ENCODE data around the gene PRLR. TPM values are rescaled to one million over a fixed set of nuclear protein-coding genes. Genes with fewer than 3 reads are reported as not detected.

PRLR gene
- total and polyA plus RNA-seq, 2 experiments from 2014 or later, result 0.31 to 2.2 TPM

GRCh38 chr5:35114698-35115097 lies 115.6 kb downstream of the PRLR start:
- TF ChIP-seq REST (IDR thresholded peaks at IDR 0.05; ENCODE audit: unreplicated experiment), result no peak
- no peak for TF ChIP-seq ETS1 (IDR thresholded peaks at IDR 0.05)
- no peak for TF ChIP-seq CTCF (conservative IDR thresholded peaks at IDR 0.05; ENCODE audit: low read depth in 2 of 2)
- no peak for TF ChIP-seq ZNF331 (CRISPR knock-in tag; IDR thresholded peaks at IDR 0.05; ENCODE audit: low read depth)
- TF ChIP-seq STAT1 (IDR thresholded peaks at IDR 0.05; ENCODE audit: unreplicated experiment), result no peak
- TF ChIP-seq NANOG (IDR thresholded peaks at IDR 0.05; ENCODE audit: borderline replicate concordance), result no peak
- no peak for TF ChIP-seq POLR2AphosphoS5 (IDR thresholded peaks at IDR 0.05; ENCODE audit: low read depth)
- TF ChIP-seq ZNF462 (CRISPR knock-in tag; IDR thresholded peaks at IDR 0.05), result no peak
- no peak for TF ChIP-seq CREB1 (CRISPR knock-in tag; IDR thresholded peaks at IDR 0.05; ENCODE audit: low read depth)
- TF ChIP-seq ZNF114 (CRISPR knock-in tag; IDR thresholded peaks at IDR 0.05), result no peak
- no peak for TF ChIP-seq EZH2phosphoT487 (IDR thresholded peaks at IDR 0.05; ENCODE audit: unreplicated experiment)
- TF ChIP-seq EZH2 (IDR thresholded peaks at IDR 0.05; ENCODE audit: low read depth, unreplicated experiment), result no peak
- TF ChIP-seq JUNB (IDR thresholded peaks at IDR 0.05; ENCODE audit: unreplicated experiment), result no peak
- Mint-ChIP-seq H3K27ac (no peak overlapping the region), H3K9me3 (no peaks in the 10 kb centered on the region), H3K27me3 (ENCODE audit: insufficient read depth, low read depth, poor library complexity) (peaks cover 2% of the 10 kb centered on the region), H3K4me3 (no peak overlapping the region), H3K36me3 (ENCODE audit: low read depth) (no peaks in the 10 kb centered on the region), H3K4me1 (peaks cover 10% of the 10 kb centered on the region; the same call in 2 of the 3 replicates)
- H4K20me1 ChIP-seq (replicated peaks; ENCODE audit: insufficient read depth), result no peaks in the 10 kb centered on the region
- H2AFZ ChIP-seq, result no peak overlapping the region
- H3K27me3 ChIP-seq (ENCODE audit: insufficient read depth), result no peaks in the 10 kb centered on the region
- no peak for DNase-seq (ENCODE audit: low spot score)
- no peaks in the 10 kb centered on the region for H3F3A ChIP-seq (replicated peaks; ENCODE audit: low read depth)
- no peaks in the 10 kb centered on the region for H3K36me3 ChIP-seq (ENCODE audit: insufficient read depth)
- H3K4me1 ChIP-seq (ENCODE audit: insufficient read depth), result peaks cover 5% of the 10 kb centered on the region; the same call in 1 of the 2 replicates
- H3K9me2 ChIP-seq (ENCODE audit: insufficient read depth), result peaks cover 13% of the 10 kb centered on the region; the same call in 1 of the 2 replicates
- no peaks in the 10 kb centered on the region for H3K79me2 ChIP-seq (replicated peaks; ENCODE audit: insufficient read depth)
- ATAC-seq, result no peak
- no peak overlapping the region for H3K27ac ChIP-seq (ENCODE audit: low read depth)
- H3K4me2 ChIP-seq, result no peak overlapping the region
- H3K4me3 ChIP-seq, result no peak overlapping the region
